Spleen (tissue), 11 donors: ENCODE results near the gene ERO1B. TPM values are rescaled to one million over a fixed set of nuclear protein-coding genes. Genes with fewer than 3 reads are reported as not detected.

Experiments
- DNase-seq: peaks from one replicate; pipeline ENCODE4 v3.0.0-alpha.2; 2020
- H3K27ac ChIP-seq, 8 donors: fragments of 200-600 bp; sonication (generic) in 7 of 8; 1 replicate in 4 of 8; 2 replicates in 4 of 8; pipeline versions ENCODE4 v1.5.0 to v1.8.0; 2016 to 2021; ENCODE audit warnings: inconsistent platforms in 4 of 8, mild to moderate bottlenecking in 4 of 8, moderate library complexity in 1 of 8
- H3K27me3 ChIP-seq, 7 donors: fragments of 200-600 bp; sonication (generic) in 6 of 7; replicated peaks in 1 of 7; 1 replicate in 4 of 7; 2 replicates in 3 of 7; pipeline versions ENCODE4 v1.5.0 to v1.8.0; 2016 to 2021; ENCODE audit warnings: inconsistent platforms in 3 of 7, mild to moderate bottlenecking in 1 of 7
- H3K36me3 ChIP-seq, 6 donors: fragments of 200-600 bp; sonication (generic) in 5 of 6; 1 replicate in 4 of 6; 2 replicates in 2 of 6; pipeline versions ENCODE4 v1.5.0 to v1.8.0; 2016 to 2021; ENCODE audit warnings: inconsistent platforms in 2 of 6
- H3K4me1 ChIP-seq, 6 donors: fragments of 200-600 bp; sonication (generic) in 5 of 6; 1 replicate in 3 of 6; 2 replicates in 3 of 6; pipeline versions ENCODE4 v1.5.0 to v1.8.0; 2016 to 2021; ENCODE audit warnings: inconsistent platforms in 3 of 6
- H3K4me3 ChIP-seq, 8 donors: fragments of 200-600 bp; sonication (generic) in 7 of 8; 1 replicate in 4 of 8; 2 replicates in 4 of 8; pipeline versions ENCODE4 v1.5.0 to v1.8.0; 2016 to 2021; ENCODE audit warnings: inconsistent platforms in 4 of 8, mild to moderate bottlenecking in 4 of 8, moderate library complexity in 2 of 8
- H3K9me3 ChIP-seq, 8 donors: fragments of 200-600 bp; sonication (generic) in 7 of 8; 1 replicate in 4 of 8; 2 replicates in 4 of 8; pipeline versions ENCODE4 v1.5.0 to v1.8.0; 2016 to 2021; ENCODE audit warnings: inconsistent platforms in 4 of 8
- POLR2A ChIP-seq, 3 donors: fragments of 450-650 bp; IDR thresholded peaks; one replicate each; pipeline ENCODE4 v1.5.1; 2017; ENCODE audit warnings: antibody characterized with exemption in 3 of 3, mild to moderate bottlenecking in 1 of 3
- POLR2AphosphoS5 ChIP-seq, 3 donors: sonication (generic); formaldehyde crosslinking; IDR thresholded peaks; one replicate each; pipeline ENCODE4 v1.5.1; 2017; ENCODE audit warnings: antibody characterized with exemption in 3 of 3
- WGBS, 5 donors: extraction: QIAGEN DNeasy Blood & Tissue Kit in 3 of 5; methylation state at CpG; one replicate each; pipeline versions ENCODE4 v1.1.5 to v1.1.7; 2013 to 2018; 5-methylcytosine and 5-hydroxymethylcytosine counted together
- intact Hi-C: fragments of 100-400 bp; cut with DNase I; formaldehyde crosslinking; loops from one replicate; pipeline ENCODE4 v1.15.0; 2023; ENCODE audit warnings: low total_unique reads
- polyA plus RNA-seq, 3 donors: library from polyadenylated mRNA; stranded (reverse); fragments of 200-250 nt; gene quantifications; one replicate each; pipeline ENCODE4 v1.2.1, GENCODE V29; 2013
- total RNA-seq, 7 donors: library from RNA; depleted of rRNA in 3 of 7; stranded (reverse); fragments of >200 nt in 3 of 7; fragmentation: NEBNext Ultra II Directional in 4 of 7; extraction: Animal tissue kit (Norgen Biotek cat#: 25700) in 4 of 7; gene quantifications; one replicate each; pipeline versions ENCODE4 v1.1.0 to v1.2.1, GENCODE V29; 2016 to 2021
- TF ChIP-seq, protein P1 (sequence below), 11 experiments: fragments of 200-600 bp in 7 of 11; fragments of 450-650 bp in 4 of 11; sonication (generic) in 4 of 11; IDR thresholded peaks in 8 of 11; conservative IDR thresholded peaks in 3 of 11; 1 replicate in 7 of 11; 2 replicates in 4 of 11; pipeline versions ENCODE4 v1.4.0 to v1.8.0; 2016 to 2021; ENCODE audit warnings: antibody characterized with exemption in 11 of 11, inconsistent platforms in 4 of 11, mild to moderate bottlenecking in 1 of 11
- donor health status: healthy with polysubstance abuse.
- donor health status: DM: no; HTN: no; CAD: no; lungs with moderate emphysema.
- donor health status: DM: no; HTN: no; CAD: no.
- donor health status: Bipolar disorder and iron deficiency.
- donor health status: healthy.
- donor health status: DM: no; HTN: no; CAD: no.
- donor health status: DM: yes; HTN: yes; CAD: no.

The ERO1B gene
- total and polyA plus RNA-seq, 10 donors = 3.9 to 29.4 (median 16.4) TPM

DNA sequence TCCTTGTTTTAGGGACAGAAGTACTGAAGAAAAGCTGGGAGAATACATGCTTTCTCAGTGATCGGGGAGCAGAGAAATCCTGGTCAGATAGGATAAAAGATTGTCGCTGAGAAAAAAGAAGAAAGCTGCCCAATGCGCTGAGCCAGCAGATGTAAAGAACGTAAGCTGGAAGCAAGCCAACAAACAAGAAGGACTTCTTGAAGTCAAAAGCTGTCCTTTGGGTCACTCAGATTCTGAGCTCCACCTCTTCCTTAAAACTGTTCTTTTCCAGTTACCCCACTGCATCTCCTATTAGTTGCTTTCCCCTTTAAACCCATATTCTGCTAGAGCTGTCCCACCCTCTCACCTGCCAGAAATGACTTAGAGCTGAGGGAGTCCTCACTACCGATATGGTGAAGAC lies 74.6 kb downstream of the ERO1B start:
- no peak for TF ChIP-seq POLR2AphosphoS5 (IDR thresholded peaks at IDR 0.05)
- TF ChIP-seq, protein P1, sequence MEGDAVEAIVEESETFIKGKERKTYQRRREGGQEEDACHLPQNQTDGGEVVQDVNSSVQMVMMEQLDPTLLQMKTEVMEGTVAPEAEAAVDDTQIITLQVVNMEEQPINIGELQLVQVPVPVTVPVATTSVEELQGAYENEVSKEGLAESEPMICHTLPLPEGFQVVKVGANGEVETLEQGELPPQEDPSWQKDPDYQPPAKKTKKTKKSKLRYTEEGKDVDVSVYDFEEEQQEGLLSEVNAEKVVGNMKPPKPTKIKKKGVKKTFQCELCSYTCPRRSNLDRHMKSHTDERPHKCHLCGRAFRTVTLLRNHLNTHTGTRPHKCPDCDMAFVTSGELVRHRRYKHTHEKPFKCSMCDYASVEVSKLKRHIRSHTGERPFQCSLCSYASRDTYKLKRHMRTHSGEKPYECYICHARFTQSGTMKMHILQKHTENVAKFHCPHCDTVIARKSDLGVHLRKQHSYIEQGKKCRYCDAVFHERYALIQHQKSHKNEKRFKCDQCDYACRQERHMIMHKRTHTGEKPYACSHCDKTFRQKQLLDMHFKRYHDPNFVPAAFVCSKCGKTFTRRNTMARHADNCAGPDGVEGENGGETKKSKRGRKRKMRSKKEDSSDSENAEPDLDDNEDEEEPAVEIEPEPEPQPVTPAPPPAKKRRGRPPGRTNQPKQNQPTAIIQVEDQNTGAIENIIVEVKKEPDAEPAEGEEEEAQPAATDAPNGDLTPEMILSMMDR (IDR thresholded peaks at IDR 0.05 in 8 of 11, conservative IDR thresholded peaks at IDR 0.05 in 3 of 11) = no peak
- TF ChIP-seq POLR2A (IDR thresholded peaks at IDR 0.05) = no peak
- Histone ChIP-seq H3K27ac (peak overlapping the region in 4 of 8 donors; percentile 34 to 57 (median 46)), H3K27me3 (no peaks in the 10 kb centered on the region), H3K4me1 (peaks cover 0 to 9% (median 0%) of the 10 kb centered on the region in 6 donors), H3K36me3 (peaks cover 0 to 56% (median 3%) of the 10 kb centered on the region in 6 donors), H3K9me3 (peaks cover 0 to 19% (median 14%) of the 10 kb centered on the region in 8 donors), H3K4me3 (no peak overlapping the region)
- intact Hi-C loops = no loop called here
- WGBS, 5 donors = 71 to 82% (median 78%) methylated on average over 5 of the region's 5 CpGs
- DNase-seq = no peak

DNA sequence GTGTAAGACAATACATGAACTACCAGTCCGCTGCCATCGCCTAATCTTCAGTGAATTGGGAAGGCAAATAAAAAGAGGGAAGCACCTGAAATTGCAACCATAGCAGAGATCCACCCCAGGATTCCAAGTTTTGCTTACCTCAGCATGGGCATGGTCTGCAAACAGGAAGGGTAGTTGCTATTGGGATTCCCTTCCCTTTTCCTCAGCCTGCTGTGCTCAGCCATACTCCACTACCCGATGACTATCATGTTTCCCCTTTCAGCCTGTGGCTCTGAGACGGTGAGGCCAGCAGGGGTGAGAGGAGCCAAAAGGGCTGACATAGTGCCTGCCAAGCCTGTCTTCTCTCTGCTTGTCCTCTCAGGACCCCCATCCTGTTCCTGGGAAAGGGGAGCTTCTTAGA lies 75.2 kb downstream of the ERO1B start:
- 64 to 78% (median 71%) methylated on average over 4 of the region's 4 CpGs for WGBS, 5 donors
- no peak overlapping the region for H3K4me3 ChIP-seq
- DNase-seq = no peak
- H3K9me3 ChIP-seq = peaks cover 0 to 25% (median 20%) of the 10 kb centered on the region in 8 donors
- peak in 2 of 3 donors; percentile 30 to 80 for TF ChIP-seq POLR2AphosphoS5 (IDR thresholded peaks at IDR 0.05)
- TF ChIP-seq, protein P1 (IDR thresholded peaks at IDR 0.05 in 8 of 11, conservative IDR thresholded peaks at IDR 0.05 in 3 of 11) = no peak
- intact Hi-C loops = no loop called here
- H3K27me3 ChIP-seq = no peaks in the 10 kb centered on the region
- H3K27ac ChIP-seq = peak overlapping the region in 4 of 8 donors; percentile 34 to 57 (median 46)
- peaks cover 0 to 9% (median 0%) of the 10 kb centered on the region in 6 donors for H3K4me1 ChIP-seq
- peaks cover 0 to 60% (median 3%) of the 10 kb centered on the region in 6 donors for H3K36me3 ChIP-seq

DNA sequence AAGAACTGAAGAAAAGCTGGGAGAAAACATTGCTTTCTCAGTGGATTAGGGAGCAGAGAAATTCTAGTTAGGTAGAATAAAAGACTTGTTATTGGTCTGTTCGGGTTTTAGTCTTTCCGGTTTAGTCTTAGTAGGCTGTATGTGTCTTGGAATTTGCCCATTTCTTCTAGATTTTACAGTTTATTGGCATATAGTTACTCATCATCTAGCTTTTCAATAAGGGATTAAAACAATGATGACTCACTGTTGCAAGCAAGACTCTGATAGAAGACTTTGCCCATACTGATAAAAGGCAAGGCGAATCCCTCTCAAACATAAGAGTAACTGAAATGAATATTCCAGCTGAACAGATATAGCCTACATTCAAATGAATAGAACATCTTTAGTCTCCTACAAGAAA lies 77.1 kb downstream of the ERO1B start:
- H3K27me3 ChIP-seq = no peaks in the 10 kb centered on the region
- TF ChIP-seq POLR2A (IDR thresholded peaks at IDR 0.05) (no peak), POLR2AphosphoS5 (IDR thresholded peaks at IDR 0.05) (no peak)
- TF ChIP-seq, protein P1 (IDR thresholded peaks at IDR 0.05 in 8 of 11, conservative IDR thresholded peaks at IDR 0.05 in 3 of 11) = no peak
- H3K4me3 ChIP-seq = no peak overlapping the region
- intact Hi-C loops = no loop called here
- no peak overlapping the region for H3K27ac ChIP-seq
- WGBS, 5 donors = 92 to 99% (median 96%) methylated on average over 3 of the region's 3 CpGs
- peaks cover 0 to 9% (median 0%) of the 10 kb centered on the region in 6 donors for H3K4me1 ChIP-seq
- H3K36me3 ChIP-seq = peaks cover 0 to 72% (median 3%) of the 10 kb centered on the region in 6 donors
- H3K9me3 ChIP-seq = peaks cover 6 to 44% (median 39%) of the 10 kb centered on the region in 8 donors
- no peak for DNase-seq

DNA sequence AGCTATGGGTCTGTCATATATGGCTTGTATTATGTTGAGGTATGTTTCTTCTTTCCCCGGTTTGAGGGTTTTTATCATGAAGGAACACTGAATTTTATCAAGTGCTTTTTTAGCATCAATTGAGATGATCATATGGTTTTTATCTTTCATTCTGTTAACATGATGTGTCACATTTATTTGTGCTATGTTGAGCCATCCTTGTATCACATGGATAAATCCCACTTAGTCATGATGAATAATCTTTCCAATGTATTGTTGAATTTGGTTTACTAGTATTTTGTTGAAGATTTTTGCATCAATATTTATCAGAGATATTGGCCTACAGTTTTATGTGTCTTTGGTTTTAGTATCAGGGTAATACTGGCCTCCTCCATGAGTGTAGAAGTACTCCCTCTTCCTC lies 77.7 kb downstream of the ERO1B start:
- TF ChIP-seq POLR2A (IDR thresholded peaks at IDR 0.05) (no peak), POLR2AphosphoS5 (IDR thresholded peaks at IDR 0.05) (no peak)
- TF ChIP-seq, protein P1 (IDR thresholded peaks at IDR 0.05 in 8 of 11, conservative IDR thresholded peaks at IDR 0.05 in 3 of 11) = no peak
- DNase-seq = no peak

More for the DNA sequence above, 77.7 kb downstream of the ERO1B start:
- intact Hi-C loops = no loop called here
- no peaks in the 10 kb centered on the region for H3K27me3 ChIP-seq
- 95 to 100% (median 98%) methylated on average over 1 of the region's 1 CpG for WGBS, 5 donors
- H3K36me3 ChIP-seq = peaks cover 0 to 71% (median 3%) of the 10 kb centered on the region in 6 donors
- no peak overlapping the region for H3K27ac ChIP-seq
- peaks cover 0 to 9% (median 0%) of the 10 kb centered on the region in 6 donors for H3K4me1 ChIP-seq
- peaks cover 7 to 50% (median 45%) of the 10 kb centered on the region in 8 donors for H3K9me3 ChIP-seq
- H3K4me3 ChIP-seq = no peak overlapping the region
